ENCODE measurements around the gene QKI. TPM values are rescaled to one million over a fixed set of nuclear protein-coding genes. Genes with fewer than 3 reads are reported as not detected.

The QKI gene
- total RNA-seq (121 and 129 TPM in 2 replicates), polyA plus RNA-seq (218 and 224 TPM in 2 replicates), polyA minus RNA-seq (ENCODE audit: low replicate concordance) (267 and 323 TPM in 2 replicates)
- polyA plus RNA-seq (2012) = 92.7 and 102 TPM in 2 replicates

DNA sequence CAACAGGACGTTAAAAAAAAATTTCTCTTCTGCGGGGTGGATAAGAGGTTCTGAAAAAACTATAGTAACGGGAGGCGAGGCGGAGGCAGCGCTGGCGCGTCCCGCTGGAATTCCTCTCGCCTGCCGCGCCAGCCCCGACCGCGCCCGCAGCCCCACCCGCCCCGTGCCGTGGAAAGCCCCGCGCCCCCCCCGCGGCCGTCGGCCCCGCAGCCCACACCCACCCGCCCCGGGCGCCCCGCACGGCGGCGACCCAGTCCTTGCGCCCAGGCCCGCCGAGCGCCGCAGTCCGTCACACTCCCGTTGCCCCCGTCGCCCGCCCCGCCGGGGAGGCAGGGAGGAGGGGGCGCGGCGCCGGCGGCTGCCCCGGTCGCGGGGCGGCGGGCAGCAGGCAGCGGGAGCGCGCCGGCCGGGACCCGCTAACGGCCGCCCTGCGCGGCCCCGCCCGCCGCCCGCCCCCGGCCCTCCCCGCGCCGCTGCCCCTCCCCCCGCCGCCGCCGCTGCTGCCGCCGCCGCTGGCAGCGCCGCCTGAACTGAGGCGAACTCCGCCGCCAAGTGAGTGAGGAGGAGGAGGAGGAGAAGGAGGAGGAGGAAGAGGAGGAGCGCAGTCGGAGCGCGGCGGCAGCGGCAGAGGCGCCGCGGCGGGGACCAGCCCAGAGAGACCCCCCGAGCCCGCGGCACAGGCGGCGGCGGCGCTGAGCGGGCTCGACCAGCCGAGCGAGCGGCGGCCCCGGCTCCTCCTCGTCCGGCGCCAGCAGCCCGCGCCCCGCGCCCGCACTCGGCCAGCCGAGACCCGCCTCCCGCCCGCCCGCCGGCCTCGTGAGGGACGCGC, at the start of gene QKI:
Gene QKI (plus strand): TSS at position 602 of the 829 bp plus-strand sequence. CDS start 476 bp downstream, outside the sequence.
- Histone ChIP-seq H3K9me3 (ENCODE audit: control insufficient read depth, insufficient read depth, low read depth, low read length) (no peaks in the 10 kb centered on the region), H3K27me3 (ENCODE audit: control insufficient read depth, insufficient read depth, low read length) (no peaks in the 10 kb centered on the region), H3K9ac (ENCODE audit: insufficient read depth, low read length) (peak within 1 kb of the TSS; percentile 83), H4K20me1 (ENCODE audit: control insufficient read depth, extremely low read depth, insufficient read depth, low read length) (no peaks in the 10 kb centered on the region), H3K27ac (ENCODE audit: insufficient read depth, low read length) (peak within 1 kb of the TSS; percentile 87), H2AFZ (ENCODE audit: low read length) (no peak within 1 kb of the TSS), H3K4me1 (ENCODE audit: control insufficient read depth, extremely low read depth, insufficient read depth, low read length) (no peaks in the 10 kb centered on the region), H3K79me2 (ENCODE audit: control insufficient read depth, insufficient read depth, low read length) (peaks cover 44% of the 10 kb centered on the region), H3K4me3 (replicated peaks in 1 of 4; ENCODE audit: control extremely low read depth in 1 of 4, insufficient read depth in 1 of 4, low read depth in 3 of 4, low read length in 4 of 4) (peak within 1 kb of the TSS; percentile 80 to 99 (median 97)), H3K4me2 (ENCODE audit: extremely low read depth, insufficient read depth, low read length) (peak within 1 kb of the TSS; percentile 69), H3K36me3 (ENCODE audit: control insufficient read depth, insufficient read depth, low read length) (no peaks in the 10 kb centered on the region)
- peak; percentile 72 to 75 for DNase-seq (ENCODE audit: low read depth in 2 of 2)
- TF ChIP-seq, protein P1, sequence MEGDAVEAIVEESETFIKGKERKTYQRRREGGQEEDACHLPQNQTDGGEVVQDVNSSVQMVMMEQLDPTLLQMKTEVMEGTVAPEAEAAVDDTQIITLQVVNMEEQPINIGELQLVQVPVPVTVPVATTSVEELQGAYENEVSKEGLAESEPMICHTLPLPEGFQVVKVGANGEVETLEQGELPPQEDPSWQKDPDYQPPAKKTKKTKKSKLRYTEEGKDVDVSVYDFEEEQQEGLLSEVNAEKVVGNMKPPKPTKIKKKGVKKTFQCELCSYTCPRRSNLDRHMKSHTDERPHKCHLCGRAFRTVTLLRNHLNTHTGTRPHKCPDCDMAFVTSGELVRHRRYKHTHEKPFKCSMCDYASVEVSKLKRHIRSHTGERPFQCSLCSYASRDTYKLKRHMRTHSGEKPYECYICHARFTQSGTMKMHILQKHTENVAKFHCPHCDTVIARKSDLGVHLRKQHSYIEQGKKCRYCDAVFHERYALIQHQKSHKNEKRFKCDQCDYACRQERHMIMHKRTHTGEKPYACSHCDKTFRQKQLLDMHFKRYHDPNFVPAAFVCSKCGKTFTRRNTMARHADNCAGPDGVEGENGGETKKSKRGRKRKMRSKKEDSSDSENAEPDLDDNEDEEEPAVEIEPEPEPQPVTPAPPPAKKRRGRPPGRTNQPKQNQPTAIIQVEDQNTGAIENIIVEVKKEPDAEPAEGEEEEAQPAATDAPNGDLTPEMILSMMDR (conservative IDR thresholded peaks at IDR 0.05 in 1 of 2, IDR thresholded peaks at IDR 0.05 in 1 of 2; ENCODE audit: low read depth in 1 of 2, low read length in 2 of 2) = no peak
- TF ChIP-seq EZH2 (IDR thresholded peaks at IDR 0.05; ENCODE audit: low read length, missing control alignments) = no peak

DNA sequence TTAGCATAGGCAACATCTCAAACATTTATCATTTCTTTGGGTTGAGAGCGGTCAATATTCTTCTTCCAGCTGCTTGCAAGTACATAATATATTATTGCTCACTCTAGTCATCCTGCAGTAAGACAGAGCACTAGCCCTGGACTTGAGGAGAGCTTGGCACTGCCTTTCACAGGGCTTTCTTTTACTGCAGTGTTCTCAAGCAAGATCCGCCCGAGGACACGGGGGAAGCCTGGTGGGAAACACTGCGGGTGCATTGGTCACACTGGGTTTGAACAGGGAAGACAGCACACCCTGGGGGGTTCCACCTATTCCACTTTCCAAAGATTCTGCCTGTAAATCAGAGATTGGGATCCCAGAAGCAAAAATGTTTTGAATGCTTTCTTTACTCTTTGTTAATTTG, 48.2 kb upstream of the QKI start:
- H2AFZ ChIP-seq (ENCODE audit: low read length) = no peak overlapping the region
- DNase-seq (ENCODE audit: low read depth in 2 of 2) = no peak
- H3K79me2 ChIP-seq (ENCODE audit: control insufficient read depth, insufficient read depth, low read length) = no peaks in the 10 kb centered on the region
- no peak overlapping the region for H3K4me2 ChIP-seq (ENCODE audit: extremely low read depth, insufficient read depth, low read length)
- no peak overlapping the region for H3K27ac ChIP-seq (ENCODE audit: insufficient read depth, low read length)
- H4K20me1 ChIP-seq (ENCODE audit: control insufficient read depth, extremely low read depth, insufficient read depth, low read length) = no peaks in the 10 kb centered on the region
- no peaks in the 10 kb centered on the region for H3K4me1 ChIP-seq (ENCODE audit: control insufficient read depth, extremely low read depth, insufficient read depth, low read length)
- no peaks in the 10 kb centered on the region for H3K9me3 ChIP-seq (ENCODE audit: control insufficient read depth, insufficient read depth, low read depth, low read length)
- no peaks in the 10 kb centered on the region for H3K36me3 ChIP-seq (ENCODE audit: control insufficient read depth, insufficient read depth, low read length)
- TF ChIP-seq, protein P1 (conservative IDR thresholded peaks at IDR 0.05 in 1 of 2, IDR thresholded peaks at IDR 0.05 in 1 of 2; ENCODE audit: low read depth in 1 of 2, low read length in 2 of 2) = no peak
- TF ChIP-seq EZH2 (IDR thresholded peaks at IDR 0.05; ENCODE audit: low read length, missing control alignments) = no peak
- H3K9ac ChIP-seq (ENCODE audit: insufficient read depth, low read length) = no peak overlapping the region
- H3K27me3 ChIP-seq (ENCODE audit: control insufficient read depth, insufficient read depth, low read length) = no peaks in the 10 kb centered on the region
- H3K4me3 ChIP-seq (replicated peaks in 1 of 4; ENCODE audit: control extremely low read depth in 1 of 4, insufficient read depth in 1 of 4, low read depth in 3 of 4, low read length in 4 of 4) = no peak overlapping the region

DNA sequence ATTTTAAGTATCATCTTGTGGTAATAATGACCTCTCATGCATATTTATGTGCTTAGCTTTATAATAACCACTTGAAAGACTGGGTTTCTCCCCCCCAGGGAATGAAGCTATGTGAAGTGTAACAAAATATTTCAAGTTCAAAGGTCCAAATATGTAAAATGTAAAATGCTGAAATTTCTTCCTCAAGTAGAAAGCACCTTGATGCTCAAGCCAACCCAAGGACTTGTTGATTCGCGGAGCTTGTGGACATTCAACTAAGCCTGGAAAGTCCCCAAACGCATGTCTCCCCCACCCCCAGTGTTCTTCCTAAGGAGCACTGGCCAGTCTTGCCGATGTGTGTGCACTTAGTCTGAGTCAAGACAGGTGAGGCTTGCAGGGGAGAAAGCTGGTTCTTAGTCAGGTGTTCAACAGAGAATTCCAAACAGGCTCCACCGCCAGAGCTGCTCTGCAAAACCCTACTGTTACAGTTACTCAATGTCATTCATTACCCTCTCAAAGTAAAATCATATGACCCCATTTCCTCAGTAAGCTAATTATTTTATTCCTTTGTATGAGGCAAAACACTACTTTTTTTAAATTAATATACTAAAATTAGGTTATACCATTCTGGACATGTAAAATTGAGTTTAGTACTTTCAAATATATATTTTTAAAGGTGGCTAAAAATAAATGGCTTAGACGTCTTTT, 46.9 kb upstream of the QKI start:
- no peak overlapping the region for H3K27ac ChIP-seq (ENCODE audit: insufficient read depth, low read length)
- no peaks in the 10 kb centered on the region for H4K20me1 ChIP-seq (ENCODE audit: control insufficient read depth, extremely low read depth, insufficient read depth, low read length)
- no peaks in the 10 kb centered on the region for H3K36me3 ChIP-seq (ENCODE audit: control insufficient read depth, insufficient read depth, low read length)
- H3K79me2 ChIP-seq (ENCODE audit: control insufficient read depth, insufficient read depth, low read length) = no peaks in the 10 kb centered on the region
- TF ChIP-seq, protein P1 (conservative IDR thresholded peaks at IDR 0.05 in 1 of 2, IDR thresholded peaks at IDR 0.05 in 1 of 2; ENCODE audit: low read depth in 1 of 2, low read length in 2 of 2) = no peak
- TF ChIP-seq EZH2 (IDR thresholded peaks at IDR 0.05; ENCODE audit: low read length, missing control alignments) = no peak
- H3K4me2 ChIP-seq (ENCODE audit: extremely low read depth, insufficient read depth, low read length) = no peak overlapping the region
- no peak overlapping the region for H3K4me3 ChIP-seq (replicated peaks in 1 of 4; ENCODE audit: control extremely low read depth in 1 of 4, insufficient read depth in 1 of 4, low read depth in 3 of 4, low read length in 4 of 4)
- H2AFZ ChIP-seq (ENCODE audit: low read length) = no peak overlapping the region
- H3K9me3 ChIP-seq (ENCODE audit: control insufficient read depth, insufficient read depth, low read depth, low read length) = no peaks in the 10 kb centered on the region
- H3K27me3 ChIP-seq (ENCODE audit: control insufficient read depth, insufficient read depth, low read length) = no peaks in the 10 kb centered on the region
- no peaks in the 10 kb centered on the region for H3K4me1 ChIP-seq (ENCODE audit: control insufficient read depth, extremely low read depth, insufficient read depth, low read length)
- no peak overlapping the region for H3K9ac ChIP-seq (ENCODE audit: insufficient read depth, low read length)
- DNase-seq (ENCODE audit: low read depth in 2 of 2) = peak in 1 of 2 donors; percentile 72
